Osteocyte (in vitro differentiated cells): Measurements from ENCODE around the gene KRTAP4-12. TPM values are rescaled to one million over a fixed set of nuclear protein-coding genes. Genes with fewer than 3 reads are reported as not detected.
"Not testable (repeated sequence)": the region's sequence is repeated elsewhere in the genome, so short reads cannot be mapped to it uniquely, and the experiment has no call there.

Experiments
- DNase-seq: peaks from one replicate; pipeline ENCODE4 v3.0.0; 2021; ENCODE audit warnings: mixed read lengths; ENCODE audit not compliant: unreplicated experiment; ENCODE audit errors: extremely low spot score
- H3K27ac Mint-ChIP-seq: one replicate; pipeline ENCODE4 v1.8.0; 2021; ENCODE audit warnings: mild to moderate bottlenecking, mixed read lengths; ENCODE audit not compliant: unreplicated experiment
- H3K27me3 Mint-ChIP-seq: one replicate; pipeline ENCODE4 v1.8.0; 2021; ENCODE audit warnings: mixed read lengths; ENCODE audit not compliant: unreplicated experiment
- H3K36me3 Mint-ChIP-seq: one replicate; pipeline ENCODE4 v1.8.0; 2021; ENCODE audit warnings: mixed read lengths; ENCODE audit not compliant: unreplicated experiment
- H3K4me1 Mint-ChIP-seq: one replicate; pipeline ENCODE4 v1.8.0; 2021; ENCODE audit warnings: mixed read lengths; ENCODE audit not compliant: unreplicated experiment
- H3K4me3 Mint-ChIP-seq: one replicate; pipeline ENCODE4 v1.8.0; 2021; ENCODE audit warnings: mild to moderate bottlenecking, moderate library complexity, mixed read lengths; ENCODE audit not compliant: unreplicated experiment
- H3K9me3 Mint-ChIP-seq: one replicate; pipeline ENCODE4 v1.8.0; 2021; ENCODE audit warnings: mixed read lengths; ENCODE audit not compliant: unreplicated experiment
- total RNA-seq: library from RNA; stranded (reverse); gene quantifications from 2 replicates; pipeline ENCODE4 v1.2.1, GENCODE V29; 2021
- TF ChIP-seq, protein P1 (sequence below): fragments of 200-600 bp; sonication (generic); IDR thresholded peaks from 2 replicates; pipeline ENCODE4 v1.5.0; 2021; ENCODE audit warnings: antibody characterized with exemption, mild to moderate bottlenecking, moderate library complexity

The KRTAP4-12 gene
- total RNA-seq, 1 donor from 2014 or later, result not detected

DNA sequence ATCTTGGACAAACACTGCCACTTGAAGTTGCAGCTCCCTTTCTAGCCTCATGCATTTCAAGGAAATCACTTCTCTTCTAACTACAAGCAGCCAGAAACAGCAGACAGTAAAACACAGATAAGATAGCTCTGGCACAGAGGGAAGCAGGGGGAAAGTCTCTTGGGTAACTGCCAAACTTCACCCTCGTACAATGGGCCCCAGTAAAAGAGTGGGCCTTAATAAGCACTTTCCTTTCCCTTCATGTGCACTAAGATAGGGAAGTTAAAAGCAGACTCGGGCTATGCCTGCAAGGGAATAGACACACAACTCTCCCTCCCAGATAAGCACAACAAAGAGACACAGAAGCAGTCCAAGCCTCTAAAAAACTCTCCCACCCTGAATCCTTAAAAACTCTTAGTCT, 29.9 kb upstream of the KRTAP4-12 start:
- H3K27ac Mint-ChIP-seq, result no peak overlapping the region

DNA sequence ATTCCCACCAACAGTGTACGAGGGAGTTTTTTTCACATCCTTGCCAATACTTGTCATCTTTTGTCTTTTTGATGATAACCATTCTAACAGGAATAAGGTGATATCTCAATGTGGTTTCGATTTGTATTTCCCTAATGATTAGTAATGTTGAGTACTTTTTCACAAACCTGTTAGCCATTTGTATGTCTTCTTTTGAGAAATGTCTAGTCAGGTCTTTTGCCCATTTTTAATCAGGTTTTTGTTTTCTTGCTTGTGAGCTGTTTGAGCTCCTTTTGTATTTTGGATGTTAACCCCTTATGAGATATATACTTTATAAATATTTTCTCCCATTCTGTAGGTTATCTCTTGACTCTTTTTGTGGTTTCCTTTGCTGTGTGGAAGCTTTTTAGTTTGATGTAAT, 27.5 kb upstream of the KRTAP4-12 start:
- Mint-ChIP-seq H3K9me3 (no peaks in the 10 kb centered on the region), H3K27ac (no peak overlapping the region), H3K4me3 (no peak overlapping the region), H3K36me3 (no peaks in the 10 kb centered on the region), H3K27me3 (no peaks in the 10 kb centered on the region), H3K4me1 (no peaks in the 10 kb centered on the region)
- no peak for DNase-seq
- TF ChIP-seq, protein P1, sequence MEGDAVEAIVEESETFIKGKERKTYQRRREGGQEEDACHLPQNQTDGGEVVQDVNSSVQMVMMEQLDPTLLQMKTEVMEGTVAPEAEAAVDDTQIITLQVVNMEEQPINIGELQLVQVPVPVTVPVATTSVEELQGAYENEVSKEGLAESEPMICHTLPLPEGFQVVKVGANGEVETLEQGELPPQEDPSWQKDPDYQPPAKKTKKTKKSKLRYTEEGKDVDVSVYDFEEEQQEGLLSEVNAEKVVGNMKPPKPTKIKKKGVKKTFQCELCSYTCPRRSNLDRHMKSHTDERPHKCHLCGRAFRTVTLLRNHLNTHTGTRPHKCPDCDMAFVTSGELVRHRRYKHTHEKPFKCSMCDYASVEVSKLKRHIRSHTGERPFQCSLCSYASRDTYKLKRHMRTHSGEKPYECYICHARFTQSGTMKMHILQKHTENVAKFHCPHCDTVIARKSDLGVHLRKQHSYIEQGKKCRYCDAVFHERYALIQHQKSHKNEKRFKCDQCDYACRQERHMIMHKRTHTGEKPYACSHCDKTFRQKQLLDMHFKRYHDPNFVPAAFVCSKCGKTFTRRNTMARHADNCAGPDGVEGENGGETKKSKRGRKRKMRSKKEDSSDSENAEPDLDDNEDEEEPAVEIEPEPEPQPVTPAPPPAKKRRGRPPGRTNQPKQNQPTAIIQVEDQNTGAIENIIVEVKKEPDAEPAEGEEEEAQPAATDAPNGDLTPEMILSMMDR, result no peak

More for the DNA sequence above, 29.9 kb upstream of the KRTAP4-12 start:
- no peaks in the 10 kb centered on the region for H3K9me3 Mint-ChIP-seq
- H3K4me1 Mint-ChIP-seq, result no peaks in the 10 kb centered on the region
- no peaks in the 10 kb centered on the region for H3K36me3 Mint-ChIP-seq
- DNase-seq, result no peak
- no peaks in the 10 kb centered on the region for H3K27me3 Mint-ChIP-seq
- no peak overlapping the region for H3K4me3 Mint-ChIP-seq
- TF ChIP-seq, protein P1, result no peak

DNA sequence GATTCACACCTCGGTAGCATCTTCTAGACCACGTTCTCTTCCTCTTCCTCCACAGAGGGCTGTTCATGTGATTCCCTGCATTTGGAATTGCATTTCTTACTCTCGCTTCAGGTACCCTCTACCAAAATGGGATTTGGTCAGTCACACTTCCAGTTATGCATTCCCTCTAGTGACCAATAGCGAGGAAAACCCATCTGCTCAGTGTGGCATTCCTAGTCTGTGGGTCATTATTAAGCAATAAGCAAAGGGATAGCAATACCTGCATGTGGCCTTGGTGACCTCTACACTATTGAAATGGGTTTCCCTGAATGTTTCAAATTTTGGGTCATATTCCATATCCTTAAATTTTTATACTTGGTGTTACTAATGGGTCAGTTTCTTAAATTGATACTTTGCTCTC, 26.0 kb upstream of the KRTAP4-12 start:
- no peak overlapping the region for H3K4me3 Mint-ChIP-seq
- DNase-seq, result no peak
- no peaks in the 10 kb centered on the region for H3K27me3 Mint-ChIP-seq
- TF ChIP-seq, protein P1, result no peak
- no peaks in the 10 kb centered on the region for H3K36me3 Mint-ChIP-seq
- H3K27ac Mint-ChIP-seq, result no peak overlapping the region
- H3K4me1 Mint-ChIP-seq, result no peaks in the 10 kb centered on the region
- H3K9me3 Mint-ChIP-seq, result no peaks in the 10 kb centered on the region

DNA sequence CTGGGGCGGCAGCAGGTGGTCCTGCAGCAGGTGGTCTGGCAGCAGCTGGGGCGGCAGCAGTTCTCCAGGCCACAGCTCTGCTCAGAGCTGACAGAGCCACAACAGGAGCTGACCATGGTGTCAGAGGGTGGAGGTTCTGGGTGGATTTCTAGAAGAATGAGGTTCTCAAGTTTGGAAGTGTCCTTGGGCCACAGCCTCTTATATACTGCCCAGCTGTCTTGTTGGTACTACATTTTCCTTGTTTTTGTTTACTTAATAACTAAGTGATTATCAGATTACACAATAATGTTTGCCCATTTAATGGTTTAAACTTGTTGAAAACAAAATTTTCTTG, 25.6 kb upstream of the KRTAP4-12 start, which contains the start of gene KRTAP4-5:
TSS of gene KRTAP4-5 (minus strand) at position 174 of the 334 bp plus-strand sequence. CDS start at position 116, 58 bp downstream.
- H3K9me3 Mint-ChIP-seq, result no peaks in the 10 kb centered on the region
- no peaks in the 10 kb centered on the region for H3K27me3 Mint-ChIP-seq
- no peak within 1 kb of the TSS for H3K27ac Mint-ChIP-seq
- H3K4me1 Mint-ChIP-seq, result no peaks in the 10 kb centered on the region
- no peak for DNase-seq
- H3K36me3 Mint-ChIP-seq, result no peaks in the 10 kb centered on the region
- no peak within 1 kb of the TSS for H3K4me3 Mint-ChIP-seq
- TF ChIP-seq, protein P1, result no peak

DNA sequence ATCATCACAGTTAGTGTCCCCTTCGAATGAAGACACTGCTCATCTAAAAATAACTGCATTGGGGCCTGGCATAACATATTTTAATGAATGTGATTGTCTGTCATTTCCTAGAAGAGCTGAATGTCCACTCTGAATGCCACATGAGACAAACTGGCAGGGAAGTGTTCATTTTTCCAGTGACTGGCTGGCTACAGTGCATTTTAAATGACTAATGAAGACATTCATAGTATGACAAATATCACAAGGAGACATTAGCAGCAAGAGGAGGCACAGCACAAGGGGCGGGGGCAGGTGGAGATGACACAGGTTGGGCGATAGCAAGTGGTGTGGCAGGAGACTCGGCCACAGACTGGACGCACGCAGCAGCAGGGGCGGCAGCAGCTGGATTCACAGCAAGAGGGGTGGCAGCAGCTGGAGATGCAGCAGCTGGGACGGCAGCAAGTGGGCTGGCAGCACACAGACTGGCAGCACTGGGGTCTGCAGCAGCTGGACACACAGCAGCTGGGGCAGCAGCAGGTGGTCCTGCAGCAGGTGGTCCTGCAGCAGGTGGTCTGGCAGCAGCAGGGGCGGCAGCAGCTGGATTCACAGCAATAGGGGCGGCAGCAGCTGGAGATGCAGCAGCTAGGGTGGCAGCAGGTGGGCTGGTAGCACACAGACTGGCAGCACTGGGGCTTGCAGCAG, 25.1 kb upstream of the KRTAP4-12 start:
- DNase-seq, H3K9me3 Mint-ChIP-seq, H3K4me3 Mint-ChIP-seq, H3K27me3 Mint-ChIP-seq, H3K4me1 Mint-ChIP-seq, H3K27ac Mint-ChIP-seq, H3K36me3 Mint-ChIP-seq: not testable (repeated sequence)
